HL-60 (cell line): ENCODE results near the gene ZNF468.
"Not testable (repeated sequence)": the region's sequence is repeated elsewhere in the genome, so short reads cannot be mapped to it uniquely, and the experiment has no call there.

Experiments
- DNase-seq, 2 experiments: peaks; one replicate each; pipeline ENCODE4 v3.0.0-alpha.2; 2010 to 2020; ENCODE audit warnings: low read depth in 1 of 2, low spot score in 1 of 2
- H3K27ac ChIP-seq: fragments of 250-450 bp; sonication (Bioruptor Pico); replicated peaks from 2 replicates; pipeline ENCODE4 v1.5.1; 2020; ENCODE audit warnings: mild to moderate bottlenecking, moderate library complexity
- H3K27me3 ChIP-seq: fragments of 250-450 bp; sonication (Bioruptor Pico); 2 replicates; pipeline ENCODE4 v1.5.1; 2021; ENCODE audit warnings: mild to moderate bottlenecking, moderate library complexity; ENCODE audit not compliant: insufficient read depth, poor library complexity, severe bottlenecking
- H3K4me3 ChIP-seq: replicated peaks from 2 replicates; pipeline ENCODE4 v1.5.1; 2011; ENCODE audit warnings: mild to moderate bottlenecking, control low read depth, low read length; ENCODE audit not compliant: insufficient read depth
- CTCF ChIP-seq: IDR thresholded peaks from one replicate; pipeline ENCODE4 v1.5.1; 2011; ENCODE audit warnings: low read length, control low read depth, inconsistent platforms; ENCODE audit not compliant: insufficient read depth
- GABPA ChIP-seq: IDR thresholded peaks from 2 replicates; pipeline ENCODE4 v1.6.1; 2012; ENCODE audit warnings: low read depth
- POLR2AphosphoS5 ChIP-seq: IDR thresholded peaks from 2 replicates; pipeline ENCODE4 v1.6.1; 2012; ENCODE audit warnings: low read depth
- REST ChIP-seq: IDR thresholded peaks from 2 replicates; pipeline ENCODE4 v1.6.1; 2012; ENCODE audit warnings: low read depth; ENCODE audit not compliant: insufficient replicate concordance
- SPI1 ChIP-seq: IDR thresholded peaks from 2 replicates; pipeline ENCODE4 v1.6.1; 2012; ENCODE audit warnings: low read depth, mild to moderate bottlenecking, borderline replicate concordance

The ZNF468 gene

GRCh38 chr19:52889076-52889475, 31.7 kb upstream of the ZNF468 start:
- Histone ChIP-seq H3K27ac (no peak overlapping the region), H3K27me3 (no peaks in the 10 kb centered on the region), H3K4me3 (no peak overlapping the region)
- no peak for TF ChIP-seq SPI1
- no peak for TF ChIP-seq GABPA
- no peak for TF ChIP-seq CTCF
- no peak for TF ChIP-seq POLR2AphosphoS5
- no peak for TF ChIP-seq REST
- DNase-seq = no peak

GRCh38 chr19:52880895-52881389, 23.5 kb upstream of the ZNF468 start:
- TF ChIP-seq POLR2AphosphoS5 = no peak
- TF ChIP-seq CTCF = no peak
- no peak for TF ChIP-seq GABPA
- no peak for TF ChIP-seq SPI1
- no peak for TF ChIP-seq REST
- DNase-seq = no peak
- H3K27me3 ChIP-seq = no peaks in the 10 kb centered on the region
- no peak overlapping the region for H3K4me3 ChIP-seq
- H3K27ac ChIP-seq = no peak overlapping the region

GRCh38 chr19:52872996-52873395, 15.6 kb upstream of the ZNF468 start:
- H3K27me3 ChIP-seq, H3K4me3 ChIP-seq, H3K27ac ChIP-seq, DNase-seq: not testable (repeated sequence)

- H3K4me3 ChIP-seq = no peak overlapping the region
- H3K27ac ChIP-seq = no peak overlapping the region
- TF ChIP-seq SPI1 = no peak
- TF ChIP-seq CTCF = no peak
- TF ChIP-seq GABPA = no peak
- no peak for TF ChIP-seq POLR2AphosphoS5
- TF ChIP-seq REST = no peak
- DNase-seq = no peak
- no peaks in the 10 kb centered on the region for H3K27me3 ChIP-seq
Measured at GRCh38 chr19:52871466-52871865, 14.0 kb upstream of the ZNF468 start.

- not testable (repeated sequence) for H3K4me3 ChIP-seq, H3K27me3 ChIP-seq, H3K27ac ChIP-seq, DNase-seq
Measured at GRCh38 chr19:52868031-52868430, 10.6 kb upstream of the ZNF468 start.

- DNase-seq, H3K27me3 ChIP-seq: not testable (repeated sequence)
- Histone ChIP-seq H3K27ac (peak overlapping the region; percentile 82), H3K4me3 (peak overlapping the region; percentile 64)
Measured at GRCh38 chr19:52856540-52857377, 660 bp downstream of the ZNF468 start.
